ENCODE measurements around the gene FAHD2A.

DNA sequence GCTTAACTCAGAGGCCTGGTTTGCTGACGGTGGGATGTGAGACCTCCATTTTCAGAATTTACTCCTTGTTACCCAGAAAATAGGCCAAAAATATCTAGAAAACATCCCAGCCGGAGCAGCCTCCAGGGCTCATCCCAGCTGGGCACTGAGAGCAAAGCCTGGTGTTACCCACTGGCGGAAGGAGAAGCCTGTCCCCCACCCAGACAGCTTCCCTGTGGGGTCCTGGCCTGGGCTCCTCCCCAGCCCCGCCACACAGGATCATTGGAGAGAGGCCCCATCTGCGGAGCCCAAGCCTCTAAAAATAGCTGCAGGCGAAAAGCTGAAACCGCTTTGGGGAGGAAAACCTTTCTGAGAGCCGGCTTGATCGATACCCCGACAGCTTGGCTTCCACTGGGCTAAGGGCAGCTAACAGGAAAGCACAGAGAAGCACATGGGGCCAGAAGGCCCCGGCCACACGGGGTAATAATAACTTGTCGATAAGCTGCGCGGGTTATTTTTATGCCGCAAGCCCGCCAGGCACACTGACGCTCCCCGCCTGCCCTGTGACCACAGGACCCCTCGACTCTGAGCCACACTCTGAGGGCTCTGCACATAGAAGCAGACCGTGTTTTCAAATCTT lies 26.9 kb upstream of the FAHD2A start:
- TF ChIP-seq POLR2A (IDR thresholded peaks at IDR 0.05) (no peak), CTCF (IDR thresholded peaks at IDR 0.05) (no peak), POLR2AphosphoS5 (IDR thresholded peaks at IDR 0.05) (no peak)
